ENCODE measurements around the gene WDFY2.
A peak's percentile ranks its signal among the peaks of the same experiment; 100 is the strongest.

The WDFY2 gene

DNA sequence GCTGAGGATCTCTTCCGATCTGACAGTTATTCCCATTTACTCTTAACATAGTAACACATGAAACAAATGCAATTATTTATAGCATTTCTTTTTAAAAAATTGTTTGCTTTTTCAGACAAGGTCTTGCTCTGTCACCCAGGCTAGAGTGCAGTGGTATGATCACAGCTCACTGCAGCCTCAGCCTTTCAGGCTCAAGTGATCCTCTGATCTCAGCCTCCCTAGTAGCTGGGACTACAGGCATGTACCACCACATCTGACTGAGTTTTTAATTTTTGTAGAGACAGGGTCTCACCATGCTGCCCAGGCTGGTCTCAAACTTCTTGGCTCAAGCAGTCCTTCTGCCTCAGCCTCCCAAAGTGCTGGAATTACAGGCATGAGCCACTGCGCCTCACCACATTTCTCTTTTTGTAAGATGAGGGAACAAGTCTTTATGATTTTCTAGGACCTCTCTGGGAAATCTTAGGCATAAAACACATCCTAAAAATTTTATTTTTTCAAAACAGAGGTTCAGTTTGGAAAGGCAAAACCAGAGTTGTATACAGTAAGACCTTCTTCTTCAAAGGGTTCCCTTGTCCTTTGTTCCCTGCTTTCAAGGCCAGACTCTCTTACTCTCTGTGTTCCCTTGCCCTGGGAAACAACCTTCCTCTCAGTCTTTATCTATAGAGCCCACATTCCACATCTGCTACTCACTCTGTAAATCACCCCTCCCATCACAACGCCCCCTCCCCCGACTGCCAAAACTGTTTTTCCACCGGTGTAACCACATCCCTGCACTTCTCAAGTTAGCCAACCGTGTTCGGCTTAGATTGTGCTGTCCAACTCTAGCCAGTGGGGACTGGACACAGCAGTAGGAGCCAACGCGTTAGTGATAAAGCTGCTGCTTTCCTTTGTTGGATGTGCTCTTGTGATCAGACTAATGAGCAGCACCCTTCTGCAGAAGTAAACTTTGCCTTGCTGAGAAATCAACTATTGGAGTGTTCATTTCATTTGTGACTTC is 163.5 kb downstream of the WDFY2 start:
- DNase-seq = no peak

- DNase-seq = no peak
These were observed 172.4 kb downstream of the WDFY2 start for GRCh38 chr13:51756651-51757050.

- DNase-seq = no peak
These were observed 174.4 kb downstream of the WDFY2 start for GRCh38 chr13:51758691-51759090.

GRCh38 chr13:51759240-51759639 is 175.0 kb downstream of the WDFY2 start:
- no peak for DNase-seq

GRCh38 chr13:51760592-51760991 is 176.3 kb downstream of the WDFY2 start:
- DNase-seq = no peak

GRCh38 chr13:51761643-51762350 is 177.5 kb downstream of the WDFY2 start:
- DNase-seq = no peak

DNA sequence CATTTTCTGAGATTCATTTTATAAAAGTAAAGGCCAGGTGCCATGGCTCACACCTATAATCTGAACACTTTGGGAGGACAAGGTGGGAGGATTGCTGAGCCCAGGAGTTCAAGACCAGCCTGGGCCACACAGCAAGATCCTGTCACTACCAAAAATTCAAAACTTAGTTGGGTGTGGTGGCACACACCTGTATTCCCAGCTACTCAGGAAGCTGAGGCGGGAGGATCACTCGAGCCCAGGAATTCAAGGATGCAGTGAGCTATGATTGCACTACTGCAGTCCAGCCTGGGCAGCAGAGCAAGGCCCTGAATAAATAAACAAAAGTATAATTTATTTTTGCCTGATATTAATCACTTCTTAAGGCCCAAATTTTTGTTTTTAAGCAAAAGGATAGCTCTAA is 179.2 kb downstream of the WDFY2 start:
- DNase-seq = no peak

GRCh38 chr13:51764184-51765141 is 180.2 kb downstream of the WDFY2 start:
- peak; percentile 52 for DNase-seq

- DNase-seq = no peak
These were observed 180.9 kb downstream of the WDFY2 start for GRCh38 chr13:51765142-51765515.

- no peak for DNase-seq
These were observed 182.8 kb downstream of the WDFY2 start for GRCh38 chr13:51767100-51767499.

- no peak for DNase-seq
These were observed 184.2 kb downstream of the WDFY2 start for GRCh38 chr13:51768378-51768921.

DNA sequence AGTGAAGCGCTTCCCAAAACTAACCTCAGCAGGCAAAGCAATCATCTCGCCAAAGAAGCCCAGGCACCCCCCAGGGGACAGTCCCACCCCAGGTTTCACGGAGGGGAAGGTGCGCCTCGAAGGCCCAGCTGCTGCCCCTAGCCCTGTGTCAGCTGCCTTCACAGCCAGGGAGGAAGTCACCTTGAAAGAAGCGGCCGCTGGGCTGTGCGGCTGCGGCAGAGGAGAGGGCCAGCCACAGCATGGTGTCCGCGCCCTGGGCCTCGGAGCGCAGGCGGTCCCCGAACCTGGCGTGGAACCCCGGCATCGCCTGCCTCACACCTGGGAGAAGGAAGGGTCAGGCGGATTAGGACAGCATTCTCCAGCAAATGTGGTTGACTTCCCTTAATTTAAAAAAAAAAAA is 184.7 kb downstream of the WDFY2 start:
- no peak for DNase-seq

- no peak for DNase-seq
These were observed 185.3 kb downstream of the WDFY2 start for GRCh38 chr13:51769455-51770127.

GRCh38 chr13:51770160-51770559 is 185.9 kb downstream of the WDFY2 start:
- no peak for DNase-seq

GRCh38 chr13:51770681-51771417 is 186.6 kb downstream of the WDFY2 start:
- no peak for DNase-seq

DNA sequence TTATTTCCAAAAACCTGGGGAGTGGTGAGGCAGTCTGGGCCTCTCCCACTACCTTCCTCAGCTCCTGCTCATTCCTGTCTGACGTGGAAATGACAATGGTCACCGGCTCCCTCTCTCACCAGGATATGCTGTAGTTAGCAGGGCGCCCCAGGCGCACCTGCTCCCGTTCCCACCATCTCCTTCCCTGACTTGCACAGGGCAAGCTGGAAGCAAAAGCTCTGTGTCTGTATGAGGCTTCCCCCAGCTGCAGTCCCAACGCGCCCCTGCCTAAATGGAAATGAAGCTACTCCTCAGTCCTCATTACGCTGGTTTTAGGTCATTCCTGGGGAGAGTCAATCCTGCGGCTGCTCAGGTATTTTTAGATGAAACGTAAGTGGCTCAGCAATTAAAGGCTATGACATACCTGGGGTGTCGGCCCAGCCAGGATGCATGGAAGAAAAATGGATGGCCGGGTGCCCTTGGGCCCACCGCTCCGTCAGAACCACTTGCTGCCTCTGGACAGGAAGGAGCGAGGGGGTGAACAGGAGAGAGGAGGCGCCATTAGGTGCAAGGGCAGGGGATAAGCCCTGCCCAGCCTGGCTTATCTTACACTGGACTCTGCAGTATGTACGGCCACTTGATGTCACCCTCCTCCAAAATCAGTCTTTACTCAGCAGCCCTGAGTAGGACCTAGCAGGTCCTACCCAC is 187.3 kb downstream of the WDFY2 start:
- DNase-seq = no peak

- no peak for DNase-seq
These were observed 187.8 kb downstream of the WDFY2 start for GRCh38 chr13:51772105-51772455.

- DNase-seq = no peak
These were observed 188.5 kb downstream of the WDFY2 start for GRCh38 chr13:51772781-51773180.

GRCh38 chr13:51773515-51773914 is 189.3 kb downstream of the WDFY2 start:
- DNase-seq = no peak

DNA sequence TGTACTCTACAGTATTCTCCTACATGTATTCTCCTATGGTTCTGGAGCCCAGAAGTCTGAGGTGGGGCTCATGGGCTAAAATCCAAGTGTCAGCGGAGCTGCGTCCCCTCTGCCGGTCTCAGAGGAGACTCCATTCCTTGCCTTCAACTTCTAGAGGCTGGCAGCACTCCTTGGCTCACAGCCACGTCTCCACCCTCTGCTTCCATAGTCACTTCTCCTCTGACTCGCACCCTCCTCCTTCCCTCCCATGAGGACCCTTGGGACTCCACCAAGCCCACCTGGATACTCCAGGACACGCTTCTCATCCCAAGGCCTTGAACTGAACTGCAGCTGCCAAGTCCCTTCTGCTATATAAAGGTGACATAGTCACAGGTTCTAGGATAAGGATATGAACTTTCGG is 191.9 kb downstream of the WDFY2 start:
- no peak for DNase-seq

DNA sequence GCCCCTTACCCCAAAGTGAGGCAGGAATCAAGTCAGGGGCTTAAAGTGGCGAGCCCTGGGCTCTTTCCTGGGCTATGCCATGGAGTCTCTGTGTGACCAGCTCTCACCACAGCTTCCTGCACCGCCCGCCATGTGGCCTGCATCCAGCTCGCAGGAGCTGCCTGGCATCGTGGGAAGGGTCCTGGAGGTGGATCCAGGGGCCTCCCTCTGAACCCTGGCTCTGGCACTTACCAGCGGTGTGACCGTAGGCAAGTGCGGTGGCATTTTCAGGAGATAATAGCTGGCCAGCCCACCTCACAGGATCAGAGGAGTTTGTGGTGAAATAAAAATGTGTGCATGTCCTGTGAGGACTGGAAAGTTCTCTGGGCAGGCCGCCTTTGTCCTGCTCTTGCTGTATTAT is 193.7 kb downstream of the WDFY2 start:
- no peak for DNase-seq

All from activated T-cell treated with anti-CD3 and anti-CD28 coated beads, Interleukin-2, amount 50 U/mL, for 1 hour (primary cell).